OCI-LY1 (cell line): ENCODE data around the gene PCDHB4.
"Not testable (repeated sequence)": the region's sequence is repeated elsewhere in the genome, so short reads cannot be mapped to it uniquely, and the experiment has no call there.

Source experiments
- H2AFZ ChIP-seq: fragments of 200-600 bp; sonication (generic), shearing (Covaris generic); 2 replicates; pipeline ENCODE4 v1.6.0; 2014; ENCODE audit warnings: antibody characterized with exemption, mild to moderate bottlenecking, low read length
- H3F3A ChIP-seq: fragments of 200-600 bp; sonication (generic), shearing (Covaris generic); 2 replicates; pipeline ENCODE4 v1.6.0; 2014; ENCODE audit warnings: mild to moderate bottlenecking, antibody characterized with exemption, low read length, moderate library complexity; ENCODE audit not compliant: insufficient read depth
- H3K27ac ChIP-seq: fragments of 200-600 bp; sonication (generic); 2 replicates; pipeline ENCODE4 v1.5.1; 2014; ENCODE audit warnings: low read length, mixed run types, mild to moderate bottlenecking, low read depth; ENCODE audit not compliant: poor library complexity, severe bottlenecking
- H3K27me3 ChIP-seq: fragments of 200-600 bp; sonication (generic); 2 replicates; pipeline ENCODE4 v1.6.0; 2014; ENCODE audit warnings: antibody characterized with exemption, mild to moderate bottlenecking, low read length, moderate library complexity; ENCODE audit not compliant: insufficient read depth
- H3K36me3 ChIP-seq: fragments of 200-600 bp; sonication (generic); 2 replicates; pipeline ENCODE4 v1.6.1; 2014; ENCODE audit warnings: mild to moderate bottlenecking, antibody characterized with exemption, low read length, moderate library complexity, mixed read lengths; ENCODE audit not compliant: insufficient read depth
- H3K4me1 ChIP-seq: fragments of 200-600 bp; sonication (generic); 2 replicates; pipeline ENCODE4 v1.5.1; 2014; ENCODE audit warnings: mild to moderate bottlenecking, low read length, moderate library complexity; ENCODE audit not compliant: insufficient read depth, severe bottlenecking
- H3K4me2 ChIP-seq: fragments of 200-600 bp; sonication (generic), shearing (Covaris generic); 2 replicates; pipeline ENCODE4 v1.6.1; 2014; ENCODE audit warnings: low read length
- H3K4me3 ChIP-seq: fragments of 200-600 bp; sonication (generic); 2 replicates; pipeline ENCODE4 v1.5.1; 2014; ENCODE audit warnings: low read length, low read depth, mild to moderate bottlenecking, mixed read lengths; ENCODE audit not compliant: poor library complexity, severe bottlenecking
- H3K79me2 ChIP-seq: fragments of 200-600 bp; shearing (Covaris generic); 2 replicates; pipeline ENCODE4 v1.6.1; 2016; ENCODE audit warnings: mixed run types, low read length, mixed read lengths; ENCODE audit not compliant: insufficient read depth
- H3K9ac ChIP-seq: fragments of 200-600 bp; sonication (generic), shearing (Covaris generic); 2 replicates; pipeline ENCODE4 v1.6.1; 2014; ENCODE audit warnings: mild to moderate bottlenecking, low read length, mixed read lengths
- H3K9me2 ChIP-seq: fragments of 200-600 bp; sonication (generic), shearing (Covaris generic); 2 replicates; pipeline ENCODE4 v1.6.1; 2014; ENCODE audit warnings: low read depth, mild to moderate bottlenecking, low read length, mixed read lengths
- H3K9me3 ChIP-seq: fragments of 200-600 bp; shearing (Covaris generic); 2 replicates; pipeline ENCODE4 v1.6.1; 2014; ENCODE audit warnings: low read length, mixed read lengths
- H4K20me1 ChIP-seq: fragments of 200-600 bp; sonication (generic), shearing (Covaris generic); 2 replicates; pipeline ENCODE4 v1.6.0; 2016; ENCODE audit warnings: mild to moderate bottlenecking, low read length; ENCODE audit not compliant: insufficient read depth
- EZH2 ChIP-seq: fragments of 200-600 bp; sonication (generic), shearing (Covaris generic); IDR thresholded peaks from 2 replicates; pipeline ENCODE4 v1.8.0; 2017; ENCODE audit warnings: borderline replicate concordance, mixed run types, mild to moderate bottlenecking, antibody characterized with exemption, low read length, moderate library complexity, mixed read lengths
- TF ChIP-seq, protein P1 (sequence below): fragments of 200-600 bp; sonication (generic), shearing (Covaris generic); IDR thresholded peaks from 2 replicates; pipeline ENCODE4 v1.5.1; 2017; ENCODE audit warnings: mild to moderate bottlenecking, antibody characterized with exemption, low read length, moderate library complexity, mixed read lengths

The PCDHB4 gene

DNA sequence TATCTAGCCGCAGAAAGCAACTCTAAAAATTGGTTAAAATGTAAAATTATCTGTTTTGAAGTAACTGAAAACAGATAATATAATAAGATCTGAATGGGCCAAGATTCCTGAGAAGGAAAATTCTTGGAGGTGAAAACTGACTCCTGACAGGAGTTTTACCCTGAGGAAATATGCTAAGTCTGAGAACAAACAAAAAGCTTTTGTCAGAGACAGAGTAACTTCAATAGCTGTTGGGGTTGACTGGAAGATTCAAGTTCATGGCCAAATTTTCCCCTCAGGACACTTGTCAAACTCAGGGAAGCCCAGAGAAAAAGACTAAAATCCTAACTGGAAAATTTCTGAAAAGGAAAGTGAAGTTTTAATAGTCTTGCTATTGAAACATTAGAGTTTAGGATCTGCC lies 5.7 kb downstream of the PCDHB4 start:
- H3K4me1 ChIP-seq, result no peaks in the 10 kb centered on the region
- H3K36me3 ChIP-seq, result no peaks in the 10 kb centered on the region
- H3K27me3 ChIP-seq, result no peaks in the 10 kb centered on the region
- H3K79me2 ChIP-seq, result no peaks in the 10 kb centered on the region
- H3K9ac ChIP-seq, result no peak overlapping the region
- H3K4me2 ChIP-seq, result no peak overlapping the region
- H3K27ac ChIP-seq, result no peak overlapping the region
- no peak overlapping the region for H2AFZ ChIP-seq
- no peaks in the 10 kb centered on the region for H4K20me1 ChIP-seq
- H3K9me3 ChIP-seq, result no peaks in the 10 kb centered on the region
- no peak overlapping the region for H3K4me3 ChIP-seq
- no peaks in the 10 kb centered on the region for H3K9me2 ChIP-seq
- TF ChIP-seq EZH2, result no peak
- TF ChIP-seq, protein P1, sequence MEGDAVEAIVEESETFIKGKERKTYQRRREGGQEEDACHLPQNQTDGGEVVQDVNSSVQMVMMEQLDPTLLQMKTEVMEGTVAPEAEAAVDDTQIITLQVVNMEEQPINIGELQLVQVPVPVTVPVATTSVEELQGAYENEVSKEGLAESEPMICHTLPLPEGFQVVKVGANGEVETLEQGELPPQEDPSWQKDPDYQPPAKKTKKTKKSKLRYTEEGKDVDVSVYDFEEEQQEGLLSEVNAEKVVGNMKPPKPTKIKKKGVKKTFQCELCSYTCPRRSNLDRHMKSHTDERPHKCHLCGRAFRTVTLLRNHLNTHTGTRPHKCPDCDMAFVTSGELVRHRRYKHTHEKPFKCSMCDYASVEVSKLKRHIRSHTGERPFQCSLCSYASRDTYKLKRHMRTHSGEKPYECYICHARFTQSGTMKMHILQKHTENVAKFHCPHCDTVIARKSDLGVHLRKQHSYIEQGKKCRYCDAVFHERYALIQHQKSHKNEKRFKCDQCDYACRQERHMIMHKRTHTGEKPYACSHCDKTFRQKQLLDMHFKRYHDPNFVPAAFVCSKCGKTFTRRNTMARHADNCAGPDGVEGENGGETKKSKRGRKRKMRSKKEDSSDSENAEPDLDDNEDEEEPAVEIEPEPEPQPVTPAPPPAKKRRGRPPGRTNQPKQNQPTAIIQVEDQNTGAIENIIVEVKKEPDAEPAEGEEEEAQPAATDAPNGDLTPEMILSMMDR, result no peak
- H3F3A ChIP-seq, result no peaks in the 10 kb centered on the region

DNA sequence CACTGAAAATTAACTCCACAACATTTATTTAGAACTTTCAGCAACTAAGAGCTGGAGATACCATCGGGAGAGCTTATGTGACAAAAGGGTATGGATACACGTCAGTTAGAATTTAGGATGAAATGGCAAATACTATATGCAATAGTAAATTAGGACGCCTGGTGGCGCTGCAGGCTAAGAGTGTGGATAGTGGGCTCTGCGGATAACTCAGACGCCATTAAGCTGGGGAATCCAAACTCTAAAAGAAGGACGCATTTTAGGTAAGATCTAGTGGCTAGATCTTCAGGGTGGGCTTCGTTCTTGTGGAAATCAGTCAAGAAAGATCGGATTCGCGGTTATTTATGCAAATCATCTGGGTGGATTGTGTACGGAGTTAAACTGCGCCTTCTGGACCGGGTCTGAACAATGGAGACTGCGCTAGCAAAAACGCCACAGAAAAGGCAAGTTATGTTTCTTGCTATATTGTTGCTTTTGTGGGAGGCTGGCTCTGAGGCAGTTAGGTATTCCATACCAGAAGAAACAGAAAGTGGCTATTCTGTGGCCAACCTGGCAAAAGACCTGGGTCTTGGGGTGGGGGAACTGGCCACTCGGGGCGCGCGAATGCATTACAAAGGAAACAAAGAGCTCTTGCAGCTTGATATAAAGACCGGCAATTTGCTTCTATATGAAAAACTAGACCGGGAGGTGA lies 13.6 kb downstream of the PCDHB4 start, which contains the start of gene PCDHB5:
TSS of gene PCDHB5 (plus strand) at position 177 of the 688 bp plus-strand sequence. CDS start at position 406, 229 bp downstream.
- H3K79me2 ChIP-seq, result no peaks in the 10 kb centered on the region
- no peaks in the 10 kb centered on the region for H3F3A ChIP-seq
- H3K36me3 ChIP-seq, result no peaks in the 10 kb centered on the region
- no peak within 1 kb of the TSS for H3K4me3 ChIP-seq
- no peaks in the 10 kb centered on the region for H4K20me1 ChIP-seq
- H3K4me1 ChIP-seq, result no peaks in the 10 kb centered on the region
- H3K27ac ChIP-seq, result no peak within 1 kb of the TSS
- H3K9me2 ChIP-seq, result no peaks in the 10 kb centered on the region
- H2AFZ ChIP-seq, result no peak within 1 kb of the TSS
- H3K27me3 ChIP-seq, result no peaks in the 10 kb centered on the region
- H3K9me3 ChIP-seq, result no peaks in the 10 kb centered on the region
- H3K9ac ChIP-seq, result no peak within 1 kb of the TSS
- H3K4me2 ChIP-seq, result no peak within 1 kb of the TSS
- TF ChIP-seq, protein P1, result peak; percentile 27; the same call in 1 of the 2 replicates
- TF ChIP-seq EZH2, result no peak

DNA sequence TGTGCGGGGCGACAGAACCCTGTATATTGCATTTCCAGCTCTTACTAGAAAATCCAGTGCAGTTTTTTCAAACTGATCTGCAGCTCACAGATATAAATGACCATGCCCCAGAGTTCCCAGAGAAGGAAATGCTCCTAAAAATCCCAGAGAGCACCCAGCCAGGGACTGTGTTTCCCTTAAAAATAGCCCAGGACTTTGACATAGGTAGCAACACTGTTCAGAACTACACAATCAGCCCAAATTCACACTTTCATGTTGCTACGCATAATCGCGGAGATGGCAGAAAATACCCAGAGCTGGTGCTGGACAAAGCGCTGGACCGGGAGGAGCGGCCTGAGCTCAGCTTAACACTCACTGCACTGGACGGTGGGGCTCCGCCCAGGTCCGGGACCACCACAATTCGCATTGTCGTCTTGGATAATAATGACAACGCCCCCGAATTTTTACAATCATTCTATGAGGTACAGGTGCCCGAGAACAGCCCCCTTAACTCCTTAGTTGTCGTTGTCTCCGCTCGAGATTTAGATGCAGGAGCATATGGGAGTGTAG lies 14.2 kb downstream of the PCDHB4 start:
- Histone ChIP-seq H3K27me3 (no peaks in the 10 kb centered on the region), H3K9me2 (no peaks in the 10 kb centered on the region), H3F3A (no peaks in the 10 kb centered on the region), H2AFZ (no peak overlapping the region), H3K9ac (no peak overlapping the region), H3K79me2 (no peaks in the 10 kb centered on the region), H3K36me3 (no peaks in the 10 kb centered on the region), H4K20me1 (no peaks in the 10 kb centered on the region), H3K27ac (no peak overlapping the region), H3K4me1 (no peaks in the 10 kb centered on the region), H3K9me3 (no peaks in the 10 kb centered on the region), H3K4me3 (no peak overlapping the region), H3K4me2 (no peak overlapping the region)
- TF ChIP-seq, protein P1, result no peak
- no peak for TF ChIP-seq EZH2

DNA sequence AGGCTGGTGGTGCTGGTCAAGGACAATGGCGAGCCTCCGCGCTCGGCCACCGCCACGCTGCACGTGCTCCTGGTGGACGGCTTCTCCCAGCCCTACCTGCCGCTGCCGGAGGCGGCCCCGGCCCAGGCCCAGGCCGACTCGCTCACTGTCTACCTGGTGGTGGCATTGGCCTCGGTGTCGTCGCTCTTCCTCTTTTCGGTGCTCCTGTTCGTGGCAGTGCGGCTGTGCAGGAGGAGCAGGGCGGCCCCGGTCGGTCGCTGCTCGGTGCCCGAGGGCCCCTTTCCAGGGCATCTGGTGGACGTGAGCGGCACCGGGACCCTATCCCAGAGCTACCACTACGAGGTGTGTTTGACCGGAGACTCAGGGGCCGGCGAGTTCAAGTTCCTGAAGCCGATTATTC lies 15.7 kb downstream of the PCDHB4 start:
- not testable (repeated sequence) for H4K20me1 ChIP-seq, H3K27me3 ChIP-seq, H3K4me2 ChIP-seq, H3K9ac ChIP-seq, H3K79me2 ChIP-seq, H3K4me1 ChIP-seq, H2AFZ ChIP-seq, H3K4me3 ChIP-seq, H3F3A ChIP-seq, H3K36me3 ChIP-seq, H3K9me2 ChIP-seq, H3K9me3 ChIP-seq, H3K27ac ChIP-seq
